Endothelial cell of umbilical vein (primary cell): ENCODE data around the gene EDEM3. TPM values are rescaled to one million over a fixed set of nuclear protein-coding genes. Genes with fewer than 3 reads are reported as not detected.

Source experiments
- BruUV-seq: library from RNA; stranded (reverse); fragments of 400-500 nt; replicated peaks from 2 replicates; lab custom pipeline; 2021; lab: Mats Ljungman, UMichigan
- CTCF ChIA-PET: fragments of 300-600, 350-600 bp; sonication (Branson Sonifier 250); formaldehyde crosslinking; loops from one replicate; lab custom pipeline; 2021; ENCODE audit warnings: antibody characterized with exemption, inconsistent platforms; lab: Charles Lee
- POLR2A ChIA-PET: fragments of 300-600, 350-600 bp; sonication (Branson Sonifier 250); formaldehyde crosslinking; loops from one replicate; lab custom pipeline; 2021; ENCODE audit warnings: antibody characterized with exemption, inconsistent platforms; lab: Charles Lee
- DNase-seq: peaks from one replicate; pipeline ENCODE4 v3.0.0-alpha.2; 2011; ENCODE audit warnings: low read depth, low spot score
- FAIRE-seq: peaks from 2 replicates; lab custom pipeline; 2011; peaks lifted over from hg19 to GRCh38; lab: Jason Lieb, UNC
- H2AFZ ChIP-seq: 2 replicates; pipeline ENCODE4 v1.6.0; 2012; ENCODE audit warnings: low read depth, low read length, control low read depth, inconsistent platforms
- H3K27ac ChIP-seq: 2 replicates; pipeline ENCODE4 v1.5.1; 2011; ENCODE audit warnings: low read depth, mild to moderate bottlenecking, control low read depth, low read length, moderate library complexity; ENCODE audit not compliant: insufficient read depth
- H3K27me3 ChIP-seq, 2 experiments: 2 replicates each; pipeline versions ENCODE4 v1.6.0 to v1.6.1; 2011; ENCODE audit warnings: low read length in 2 of 2, mixed read lengths in 1 of 2; ENCODE audit not compliant: control insufficient read depth in 2 of 2, insufficient read depth in 2 of 2
- H3K36me3 ChIP-seq, 2 experiments: 2 replicates in 1 of 2; 3 replicates in 1 of 2; pipeline ENCODE4 v1.5.1; 2011; ENCODE audit warnings: low read length in 2 of 2, mild to moderate bottlenecking in 1 of 2, moderate library complexity in 1 of 2; ENCODE audit not compliant: control insufficient read depth in 2 of 2, insufficient read depth in 2 of 2; ENCODE audit errors: extremely low read depth in 1 of 2
- H3K4me1 ChIP-seq: 3 replicates; pipeline ENCODE4 v1.5.1; 2011; ENCODE audit warnings: mild to moderate bottlenecking, low read length; ENCODE audit not compliant: control insufficient read depth, insufficient read depth; ENCODE audit errors: extremely low read depth
- H3K4me2 ChIP-seq: 2 replicates; pipeline ENCODE4 v1.6.1; 2011; ENCODE audit warnings: low read length, control low read depth, mixed read lengths; ENCODE audit not compliant: insufficient read depth
- H3K4me3 ChIP-seq, 3 experiments: fragments of 200-600 bp in 1 of 3; sonication (generic), shearing (Covaris generic) in 1 of 3; replicated peaks in 1 of 3; 2 replicates each; pipeline ENCODE4 v1.5.1; 2011 to 2016; ENCODE audit warnings: control low read depth in 3 of 3, low read length in 3 of 3, mild to moderate bottlenecking in 2 of 3, inconsistent platforms in 1 of 3, low read depth in 1 of 3, moderate library complexity in 1 of 3; ENCODE audit not compliant: insufficient read depth in 1 of 3
- H3K79me2 ChIP-seq: 2 replicates; pipeline ENCODE4 v1.6.0; 2012; ENCODE audit warnings: low read length, inconsistent platforms; ENCODE audit not compliant: control insufficient read depth, insufficient read depth
- H3K9ac ChIP-seq: replicated peaks from 2 replicates; pipeline ENCODE3; 2011; ENCODE audit warnings: low read length, control low read depth; ENCODE audit not compliant: insufficient read depth; ENCODE audit errors: extremely low read depth
- H3K9me1 ChIP-seq: replicated peaks from 3 replicates; pipeline ENCODE4 v1.6.0; 2011; ENCODE audit warnings: mild to moderate bottlenecking, low read length; ENCODE audit not compliant: control insufficient read depth, insufficient read depth; ENCODE audit errors: extremely low read depth
- H3K9me3 ChIP-seq: replicated peaks from 2 replicates; pipeline ENCODE4 v1.5.1; 2012; ENCODE audit warnings: low read length, inconsistent platforms; ENCODE audit not compliant: control insufficient read depth, insufficient read depth
- H4K20me1 ChIP-seq: replicated peaks from 2 replicates; pipeline ENCODE3; 2011; ENCODE audit warnings: mild to moderate bottlenecking, low read length; ENCODE audit not compliant: control insufficient read depth, insufficient read depth; ENCODE audit errors: extremely low read depth
- EZH2 ChIP-seq: IDR thresholded peaks from 2 replicates; pipeline ENCODE4 v1.6.1; 2012; ENCODE audit warnings: borderline replicate concordance, low read depth, mild to moderate bottlenecking, moderate library complexity, low read length, inconsistent platforms; ENCODE audit not compliant: severe bottlenecking
- MYC ChIP-seq: IDR thresholded peaks from one replicate; pipeline ENCODE4 v1.6.1; 2011; ENCODE audit warnings: mild to moderate bottlenecking, low read depth, low read length
- POLR2AphosphoS5 ChIP-seq: IDR thresholded peaks from 2 replicates; pipeline ENCODE4 v1.6.1; 2012; ENCODE audit warnings: low read depth, mild to moderate bottlenecking, control low read depth, low read length, moderate library complexity; ENCODE audit not compliant: insufficient read depth
- dilution Hi-C: fragments of 300-500 bp; cut with MboI; formaldehyde crosslinking; loops from one replicate; pipeline ENCODE4 v1.15.0; 2019; ENCODE audit warnings: low sequenced_read_pairs; ENCODE audit not compliant: extremely low pct_ligation_motif_present
- intact Hi-C: fragments of 100-400 bp; cut with micrococcal nuclease; formaldehyde crosslinking; loops from one replicate; pipeline ENCODE4 v1.10.0; 2022
- polyA plus RNA-seq, 4 experiments: library from polyadenylated mRNA; depleted of rRNA in 3 of 4; stranded (reverse) in 3 of 4; unstranded in 1 of 4; fragments of >200 nt; gene quantifications; 2 replicates each; pipeline versions ENCODE4 v1.2.1 to v1.2.3, GENCODE V29; 2011 to 2012; ENCODE audit warnings: missing spikeins in 1 of 4
- total RNA-seq: library from RNA; stranded (reverse); gene quantifications from 2 replicates; pipeline ENCODE4 v1.2.3, GENCODE V29; 2021
- TF ChIP-seq, protein P1 (sequence below): IDR thresholded peaks from 2 replicates; pipeline ENCODE4 v1.6.1; 2011; ENCODE audit not compliant: insufficient read depth, insufficient read length
- TF ChIP-seq, protein P2 (sequence below), 2 donors: IDR thresholded peaks; 1 replicate in 1 of 2; 2 replicates in 1 of 2; pipeline ENCODE4 v1.5.1; 2011; ENCODE audit warnings: low read length in 2 of 2, mild to moderate bottlenecking in 2 of 2, moderate library complexity in 2 of 2, control low read depth in 1 of 2, inconsistent platforms in 1 of 2, low read depth in 1 of 2; ENCODE audit not compliant: insufficient read depth in 1 of 2; ENCODE audit errors: extremely low read depth in 1 of 2

Gene EDEM3
- total and polyA plus RNA-seq, 2 donors (not counting 3 experiments of a cell fraction or from before 2014, with no cell fraction given) = 6.6 to 26.3 TPM

DNA sequence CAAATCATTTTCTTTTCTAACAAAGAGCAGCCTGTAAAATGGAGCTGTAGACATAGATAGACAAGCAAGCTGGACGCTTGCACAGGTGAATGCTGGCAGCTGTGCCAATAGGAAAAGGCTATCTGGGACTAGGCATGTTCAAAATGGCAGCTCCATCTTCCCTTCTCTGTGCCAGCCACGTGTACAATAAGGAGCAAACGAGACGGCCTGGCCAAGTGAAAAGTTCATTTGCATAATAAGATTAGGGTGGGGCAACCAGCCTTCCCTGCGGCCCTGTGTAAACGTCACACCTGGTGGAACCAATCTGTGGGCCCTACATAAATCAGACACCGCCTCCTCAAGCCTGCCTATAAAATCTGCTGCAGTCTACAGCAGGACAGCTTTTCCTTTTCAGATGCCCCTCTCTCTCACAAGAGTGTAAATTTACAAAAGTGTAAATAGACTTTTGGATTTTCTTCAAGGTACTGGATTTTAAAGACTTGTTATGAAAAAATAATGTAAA, 16.6 kb upstream of the EDEM3 start:
- no peak for DNase-seq
- ChIA-PET POLR2A (no interaction called here), CTCF (no interaction called here)
- TF ChIP-seq EZH2 = no peak
- TF ChIP-seq, protein P1, sequence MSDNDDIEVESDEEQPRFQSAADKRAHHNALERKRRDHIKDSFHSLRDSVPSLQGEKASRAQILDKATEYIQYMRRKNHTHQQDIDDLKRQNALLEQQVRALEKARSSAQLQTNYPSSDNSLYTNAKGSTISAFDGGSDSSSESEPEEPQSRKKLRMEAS = no peak
- no peak for TF ChIP-seq MYC
- TF ChIP-seq, protein P2, sequence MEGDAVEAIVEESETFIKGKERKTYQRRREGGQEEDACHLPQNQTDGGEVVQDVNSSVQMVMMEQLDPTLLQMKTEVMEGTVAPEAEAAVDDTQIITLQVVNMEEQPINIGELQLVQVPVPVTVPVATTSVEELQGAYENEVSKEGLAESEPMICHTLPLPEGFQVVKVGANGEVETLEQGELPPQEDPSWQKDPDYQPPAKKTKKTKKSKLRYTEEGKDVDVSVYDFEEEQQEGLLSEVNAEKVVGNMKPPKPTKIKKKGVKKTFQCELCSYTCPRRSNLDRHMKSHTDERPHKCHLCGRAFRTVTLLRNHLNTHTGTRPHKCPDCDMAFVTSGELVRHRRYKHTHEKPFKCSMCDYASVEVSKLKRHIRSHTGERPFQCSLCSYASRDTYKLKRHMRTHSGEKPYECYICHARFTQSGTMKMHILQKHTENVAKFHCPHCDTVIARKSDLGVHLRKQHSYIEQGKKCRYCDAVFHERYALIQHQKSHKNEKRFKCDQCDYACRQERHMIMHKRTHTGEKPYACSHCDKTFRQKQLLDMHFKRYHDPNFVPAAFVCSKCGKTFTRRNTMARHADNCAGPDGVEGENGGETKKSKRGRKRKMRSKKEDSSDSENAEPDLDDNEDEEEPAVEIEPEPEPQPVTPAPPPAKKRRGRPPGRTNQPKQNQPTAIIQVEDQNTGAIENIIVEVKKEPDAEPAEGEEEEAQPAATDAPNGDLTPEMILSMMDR (IDR thresholded peaks at IDR 0.05; ENCODE audit: extremely low read depth in 1 of 2, insufficient read depth in 1 of 2, low read depth in 1 of 2, low read length in 2 of 2) = no peak
- no peak for TF ChIP-seq POLR2AphosphoS5
- H3K4me1 ChIP-seq = no peaks in the 10 kb centered on the region
- intact Hi-C loops = no loop called here
- H3K27ac ChIP-seq = no peak overlapping the region
- no peak overlapping the region for H3K9ac ChIP-seq
- dilution Hi-C loops = no loop called here
- no peak for FAIRE-seq
- H3K9me3 ChIP-seq = no peaks in the 10 kb centered on the region
- no peak overlapping the region for H3K4me3 ChIP-seq
- no peaks in the 10 kb centered on the region for H3K9me1 ChIP-seq
- no peaks in the 10 kb centered on the region for H4K20me1 ChIP-seq
- no peak overlapping the region for H2AFZ ChIP-seq
- no peaks in the 10 kb centered on the region for H3K79me2 ChIP-seq
- no peaks in the 10 kb centered on the region for H3K36me3 ChIP-seq
- H3K4me2 ChIP-seq = no peak overlapping the region
- BruUV-seq = no TSS peak
- peaks cover 4 to 10% of the 10 kb centered on the region in 2 experiments for H3K27me3 ChIP-seq
